Upper lobe of left lung (tissue), 4 donors: Measurements from ENCODE around the gene GRID1.

ENCODE experiments used
- CTCF ChIP-seq, 6 experiments: fragments of 450-650 bp in 4 of 6; fragments of 200-600 bp in 2 of 6; sonication (generic) in 2 of 6; IDR thresholded peaks; one replicate each; pipeline ENCODE4 v1.5.1; 2016 to 2019; ENCODE audit warnings: antibody characterized with exemption in 6 of 6
- EP300 ChIP-seq, 4 donors: sonication (generic); formaldehyde crosslinking; IDR thresholded peaks; one replicate each; pipeline ENCODE4 v1.5.1; 2017; ENCODE audit warnings: antibody characterized with exemption in 4 of 4, control low read depth in 2 of 4
- POLR2A ChIP-seq, 4 donors: fragments of 450-650 bp; IDR thresholded peaks; one replicate each; pipeline ENCODE4 v1.5.1; 2016 to 2017; ENCODE audit warnings: antibody characterized with exemption in 4 of 4, mild to moderate bottlenecking in 2 of 4

- TF ChIP-seq CTCF (IDR thresholded peaks at IDR 0.05) (no peak), EP300 (IDR thresholded peaks at IDR 0.05) (no peak), POLR2A (IDR thresholded peaks at IDR 0.05) (no peak)
Observed at GRCh38 chr10:85645053-85645452, 721.5 kb downstream of the GRID1 start.
